ENCODE measurements around the gene TACR3.

TACR3 gene

GRCh38 chr4:103664436-103665075, 55.2 kb downstream of the TACR3 start:
- no peaks in the 10 kb centered on the region for H3K36me3 ChIP-seq
- TF ChIP-seq, protein P1, sequence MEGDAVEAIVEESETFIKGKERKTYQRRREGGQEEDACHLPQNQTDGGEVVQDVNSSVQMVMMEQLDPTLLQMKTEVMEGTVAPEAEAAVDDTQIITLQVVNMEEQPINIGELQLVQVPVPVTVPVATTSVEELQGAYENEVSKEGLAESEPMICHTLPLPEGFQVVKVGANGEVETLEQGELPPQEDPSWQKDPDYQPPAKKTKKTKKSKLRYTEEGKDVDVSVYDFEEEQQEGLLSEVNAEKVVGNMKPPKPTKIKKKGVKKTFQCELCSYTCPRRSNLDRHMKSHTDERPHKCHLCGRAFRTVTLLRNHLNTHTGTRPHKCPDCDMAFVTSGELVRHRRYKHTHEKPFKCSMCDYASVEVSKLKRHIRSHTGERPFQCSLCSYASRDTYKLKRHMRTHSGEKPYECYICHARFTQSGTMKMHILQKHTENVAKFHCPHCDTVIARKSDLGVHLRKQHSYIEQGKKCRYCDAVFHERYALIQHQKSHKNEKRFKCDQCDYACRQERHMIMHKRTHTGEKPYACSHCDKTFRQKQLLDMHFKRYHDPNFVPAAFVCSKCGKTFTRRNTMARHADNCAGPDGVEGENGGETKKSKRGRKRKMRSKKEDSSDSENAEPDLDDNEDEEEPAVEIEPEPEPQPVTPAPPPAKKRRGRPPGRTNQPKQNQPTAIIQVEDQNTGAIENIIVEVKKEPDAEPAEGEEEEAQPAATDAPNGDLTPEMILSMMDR (IDR thresholded peaks at IDR 0.05; ENCODE audit: low read depth, low read length), result no peak
- no peaks in the 10 kb centered on the region for H3K9me3 ChIP-seq
- DNase-seq, result no peak
- H3K4me1 ChIP-seq, result no peaks in the 10 kb centered on the region
- no peak overlapping the region for H3K4me3 ChIP-seq (ENCODE audit: low read depth, low read length)
- H3K27me3 ChIP-seq, result no peaks in the 10 kb centered on the region

GRCh38 chr4:103648541-103648940, 71.2 kb downstream of the TACR3 start:
- TF ChIP-seq, protein P1 (IDR thresholded peaks at IDR 0.05; ENCODE audit: low read depth, low read length), result no peak
- H3K36me3 ChIP-seq, result no peaks in the 10 kb centered on the region
- no peaks in the 10 kb centered on the region for H3K27me3 ChIP-seq
- H3K4me1 ChIP-seq, result no peaks in the 10 kb centered on the region
- H3K9me3 ChIP-seq, result no peaks in the 10 kb centered on the region
- DNase-seq, result no peak
- H3K4me3 ChIP-seq (ENCODE audit: low read depth, low read length), result no peak overlapping the region

- Histone ChIP-seq H3K9me3 (no peaks in the 10 kb centered on the region), H3K36me3 (no peaks in the 10 kb centered on the region), H3K4me3 (ENCODE audit: low read depth, low read length) (no peak overlapping the region), H3K4me1 (no peaks in the 10 kb centered on the region), H3K27me3 (no peaks in the 10 kb centered on the region)
- DNase-seq, result no peak
- TF ChIP-seq, protein P1 (IDR thresholded peaks at IDR 0.05; ENCODE audit: low read depth, low read length), result no peak
These were observed 73.8 kb downstream of the TACR3 start for GRCh38 chr4:103645991-103646390.

- Histone ChIP-seq H3K9me3 (no peaks in the 10 kb centered on the region), H3K27me3 (no peaks in the 10 kb centered on the region), H3K4me1 (no peaks in the 10 kb centered on the region), H3K36me3 (no peaks in the 10 kb centered on the region), H3K4me3 (ENCODE audit: low read depth, low read length) (no peak overlapping the region)
- TF ChIP-seq, protein P1 (IDR thresholded peaks at IDR 0.05; ENCODE audit: low read depth, low read length), result no peak
- no peak for DNase-seq
These were observed 85.5 kb downstream of the TACR3 start for GRCh38 chr4:103634236-103634635.

DNA sequence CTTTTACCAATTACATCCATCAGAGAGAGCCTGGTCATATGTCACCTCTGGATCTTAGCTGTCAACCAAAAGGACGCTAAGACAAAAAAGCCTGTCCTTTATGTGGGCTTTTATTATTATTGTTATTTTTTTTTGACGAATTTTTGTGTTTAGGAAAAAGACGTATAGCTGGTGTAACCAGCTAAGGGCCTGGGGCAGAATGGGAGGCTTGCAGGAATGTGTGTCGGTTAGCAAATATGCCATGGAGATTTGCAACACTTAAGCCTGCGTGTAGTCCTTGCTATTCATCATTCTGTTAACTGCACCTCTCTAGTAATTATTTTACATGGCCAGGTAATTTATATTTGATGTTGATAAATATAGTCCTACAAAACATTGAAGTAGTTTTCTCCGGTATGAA, 93.5 kb downstream of the TACR3 start:
- TF ChIP-seq, protein P1 (IDR thresholded peaks at IDR 0.05; ENCODE audit: low read depth, low read length), result no peak
- no peak for DNase-seq
- no peaks in the 10 kb centered on the region for H3K9me3 ChIP-seq
- no peaks in the 10 kb centered on the region for H3K27me3 ChIP-seq
- H3K36me3 ChIP-seq, result no peaks in the 10 kb centered on the region
- H3K4me1 ChIP-seq, result no peaks in the 10 kb centered on the region
- H3K4me3 ChIP-seq (ENCODE audit: low read depth, low read length), result no peak overlapping the region

DNA sequence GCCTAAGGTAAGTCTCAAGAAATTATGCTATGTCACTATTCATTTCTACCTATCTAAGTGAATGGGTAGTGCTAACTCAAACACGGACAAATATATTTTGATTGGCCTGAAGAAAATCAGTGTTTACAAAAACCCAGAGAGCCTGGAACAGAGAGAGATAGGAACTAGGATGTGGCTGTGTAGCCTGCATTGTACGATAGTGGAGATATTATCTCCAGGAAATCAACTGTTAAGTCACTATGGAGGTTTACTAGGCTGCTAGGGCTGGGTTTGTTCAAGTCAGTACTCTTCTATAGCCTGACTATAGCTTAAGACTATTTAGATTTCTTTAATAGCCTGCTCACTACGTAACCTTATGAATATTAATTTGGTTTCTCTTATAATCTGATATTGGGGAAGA, 127.9 kb downstream of the TACR3 start:
- TF ChIP-seq, protein P1 (IDR thresholded peaks at IDR 0.05; ENCODE audit: low read depth, low read length), result no peak
- no peaks in the 10 kb centered on the region for H3K27me3 ChIP-seq
- H3K9me3 ChIP-seq, result no peaks in the 10 kb centered on the region
- no peak for DNase-seq
- no peaks in the 10 kb centered on the region for H3K4me1 ChIP-seq
- H3K4me3 ChIP-seq (ENCODE audit: low read depth, low read length), result no peak overlapping the region
- H3K36me3 ChIP-seq, result no peaks in the 10 kb centered on the region

Data from BE2C (cell line).